Type B pancreatic cell (in vitro differentiated cells): ENCODE measurements around the gene TCAP. TPM values are rescaled to one million over a fixed set of nuclear protein-coding genes. Genes with fewer than 3 reads are reported as not detected.

ENCODE experiments used
- DNase-seq: peaks from one replicate; pipeline ENCODE4 v3.0.0; 2021; ENCODE audit warnings: mixed read lengths; ENCODE audit not compliant: unreplicated experiment; ENCODE audit errors: extremely low spot score
- H3K27ac Mint-ChIP-seq: 2 replicates; pipeline ENCODE4 v1.8.0; 2021; ENCODE audit warnings: mild to moderate bottlenecking, mixed read lengths
- H3K27me3 Mint-ChIP-seq: 2 replicates; pipeline ENCODE4 v1.8.0; 2021; ENCODE audit warnings: mixed read lengths
- H3K36me3 Mint-ChIP-seq: 2 replicates; pipeline ENCODE4 v1.8.0; 2021; ENCODE audit warnings: mixed read lengths
- H3K4me1 Mint-ChIP-seq: one replicate; pipeline ENCODE4 v1.8.0; 2021; ENCODE audit warnings: mixed read lengths; ENCODE audit not compliant: unreplicated experiment
- H3K4me3 Mint-ChIP-seq: 2 replicates; pipeline ENCODE4 v1.8.0; 2021; ENCODE audit warnings: mild to moderate bottlenecking, mixed read lengths
- H3K9me3 Mint-ChIP-seq: 2 replicates; pipeline ENCODE4 v1.8.0; 2021; ENCODE audit warnings: mixed read lengths
- CTCF ChIP-seq: fragments of 200-600 bp; sonication (generic); conservative IDR thresholded peaks from 2 replicates; pipeline ENCODE4 v1.5.0; 2021; ENCODE audit warnings: antibody characterized with exemption, mild to moderate bottlenecking
- long read RNA-seq: library from polyadenylated mRNA; unstranded; transcript quantifications from one replicate; pipeline ENCODE4 v2.0.0, GENCODE V29; 2020
- total RNA-seq: library from RNA; stranded (reverse); gene quantifications from 2 replicates; pipeline ENCODE4 v1.2.1, GENCODE V29; 2021; ENCODE audit warnings: low replicate concordance

TCAP gene
- total RNA-seq, result 1.5 and 2.4 TPM in 2 replicates
- long read RNA-seq, result 0 reads

- no peak for DNase-seq
- H3K9me3 Mint-ChIP-seq, result no peaks in the 10 kb centered on the region
- peak within 1 kb of the TSS; percentile 36 for H3K27ac Mint-ChIP-seq
- H3K27me3 Mint-ChIP-seq, result peaks cover 10% of the 10 kb centered on the region
- H3K4me1 Mint-ChIP-seq, result peaks cover 10% of the 10 kb centered on the region
- H3K4me3 Mint-ChIP-seq, result peak within 1 kb of the TSS; percentile 54
- H3K36me3 Mint-ChIP-seq, result no peaks in the 10 kb centered on the region
- no peak for TF ChIP-seq CTCF
Observed at GRCh38 chr17:39664581-39665561, at the start of gene TCAP. Gene TCAP (plus strand): TSS chr17:39665349. CDS start chr17:39665360, 11 bp downstream.

GRCh38 chr17:39615434-39615833 lies 49.7 kb upstream of the TCAP start:
- H3K27ac Mint-ChIP-seq, result no peak overlapping the region
- no peak for DNase-seq
- peak overlapping the region; percentile 76 for H3K4me3 Mint-ChIP-seq
- no peak for TF ChIP-seq CTCF
- H3K4me1 Mint-ChIP-seq, result no peaks in the 10 kb centered on the region
- no peaks in the 10 kb centered on the region for H3K9me3 Mint-ChIP-seq
- H3K36me3 Mint-ChIP-seq, result no peaks in the 10 kb centered on the region
- peaks cover 86% of the 10 kb centered on the region for H3K27me3 Mint-ChIP-seq

DNA sequence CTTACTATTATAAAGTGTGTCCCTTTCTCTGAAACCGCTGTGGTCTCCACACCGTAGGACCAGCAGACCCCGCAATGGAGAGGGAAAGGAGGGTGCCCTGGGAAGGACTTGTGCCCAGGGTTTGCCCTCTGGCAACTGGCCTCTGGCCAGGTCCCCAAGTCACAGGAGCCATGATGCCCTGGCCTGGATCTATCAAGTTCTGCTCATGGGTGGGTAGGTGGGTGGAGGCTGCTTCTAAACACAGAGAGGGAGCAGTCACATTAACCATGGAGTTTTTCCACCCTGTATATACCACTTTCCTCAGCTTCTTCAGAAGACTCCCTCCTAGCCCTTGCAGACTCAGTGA lies 48.1 kb upstream of the TCAP start:
- Mint-ChIP-seq H3K4me1 (peaks cover 4% of the 10 kb centered on the region), H3K36me3 (no peaks in the 10 kb centered on the region), H3K4me3 (peak overlapping the region; percentile 76), H3K27me3 (peaks cover 81% of the 10 kb centered on the region), H3K9me3 (no peaks in the 10 kb centered on the region), H3K27ac (no peak overlapping the region)
- DNase-seq, result no peak
- TF ChIP-seq CTCF, result no peak

DNA sequence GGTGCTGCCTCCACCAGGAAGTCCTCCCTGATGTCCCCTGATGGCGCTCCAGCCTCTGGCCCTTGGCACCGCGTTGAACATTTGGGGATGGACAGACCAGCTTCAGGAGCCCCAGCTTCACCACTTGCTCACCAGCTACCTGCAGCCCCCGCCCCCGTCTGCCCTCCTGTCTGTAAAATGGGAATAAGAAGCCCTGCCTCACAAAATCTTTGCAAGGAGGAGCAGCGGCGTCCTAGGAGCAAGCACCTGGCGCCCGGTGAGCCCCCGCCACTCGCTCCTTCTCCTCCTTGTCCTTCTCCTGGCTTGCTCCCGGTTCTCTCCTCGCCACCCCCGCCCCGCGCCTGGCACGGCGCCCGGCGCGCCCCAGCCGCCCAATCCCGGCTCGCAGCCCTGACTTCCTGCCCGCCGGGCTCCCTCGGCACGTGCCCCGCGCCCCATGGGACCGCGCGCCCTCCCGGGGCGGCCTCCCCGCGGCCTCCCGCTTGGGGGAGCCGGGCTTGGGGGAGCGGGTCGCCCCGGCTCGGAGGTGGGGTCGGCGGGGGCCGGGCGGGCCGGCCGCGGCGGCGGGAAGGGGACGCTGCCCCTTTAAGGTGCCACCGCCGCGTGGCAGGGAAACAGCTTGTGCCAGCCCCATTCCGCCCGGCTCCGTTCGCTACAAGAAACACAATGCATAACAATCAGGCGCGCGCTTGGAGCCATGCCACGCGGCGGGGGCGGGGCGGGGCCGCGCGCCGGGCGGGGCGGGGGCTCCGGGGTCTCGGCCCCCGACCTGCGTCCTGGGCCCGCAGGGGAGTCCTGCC lies 47.5 kb upstream of the TCAP start:
- Mint-ChIP-seq H3K36me3 (no peaks in the 10 kb centered on the region), H3K9me3 (no peaks in the 10 kb centered on the region), H3K27me3 (peaks cover 82% of the 10 kb centered on the region), H3K4me3 (peak overlapping the region; percentile 84), H3K4me1 (peaks cover 6% of the 10 kb centered on the region), H3K27ac (no peak overlapping the region)
- DNase-seq, result no peak
- no peak for TF ChIP-seq CTCF

- TF ChIP-seq CTCF, result no peak
- H3K36me3 Mint-ChIP-seq, result no peaks in the 10 kb centered on the region
- H3K27ac Mint-ChIP-seq, result no peak overlapping the region
- H3K4me1 Mint-ChIP-seq, result peaks cover 6% of the 10 kb centered on the region
- peaks cover 76% of the 10 kb centered on the region for H3K27me3 Mint-ChIP-seq
- no peak for DNase-seq
- no peaks in the 10 kb centered on the region for H3K9me3 Mint-ChIP-seq
- peak overlapping the region; percentile 84 for H3K4me3 Mint-ChIP-seq
Observed at GRCh38 chr17:39618246-39618913, 46.8 kb upstream of the TCAP start.
